GM19043 (cell line): ENCODE measurements around the gene ACBD4.

Experiments
- ATAC-seq: cut with Tn5 transposase; IDR thresholded peaks from one replicate; pipeline ENCODE4 v1.9.1; 2021; ENCODE audit warnings: low read depth; ENCODE audit not compliant: unreplicated experiment

The ACBD4 gene

DNA sequence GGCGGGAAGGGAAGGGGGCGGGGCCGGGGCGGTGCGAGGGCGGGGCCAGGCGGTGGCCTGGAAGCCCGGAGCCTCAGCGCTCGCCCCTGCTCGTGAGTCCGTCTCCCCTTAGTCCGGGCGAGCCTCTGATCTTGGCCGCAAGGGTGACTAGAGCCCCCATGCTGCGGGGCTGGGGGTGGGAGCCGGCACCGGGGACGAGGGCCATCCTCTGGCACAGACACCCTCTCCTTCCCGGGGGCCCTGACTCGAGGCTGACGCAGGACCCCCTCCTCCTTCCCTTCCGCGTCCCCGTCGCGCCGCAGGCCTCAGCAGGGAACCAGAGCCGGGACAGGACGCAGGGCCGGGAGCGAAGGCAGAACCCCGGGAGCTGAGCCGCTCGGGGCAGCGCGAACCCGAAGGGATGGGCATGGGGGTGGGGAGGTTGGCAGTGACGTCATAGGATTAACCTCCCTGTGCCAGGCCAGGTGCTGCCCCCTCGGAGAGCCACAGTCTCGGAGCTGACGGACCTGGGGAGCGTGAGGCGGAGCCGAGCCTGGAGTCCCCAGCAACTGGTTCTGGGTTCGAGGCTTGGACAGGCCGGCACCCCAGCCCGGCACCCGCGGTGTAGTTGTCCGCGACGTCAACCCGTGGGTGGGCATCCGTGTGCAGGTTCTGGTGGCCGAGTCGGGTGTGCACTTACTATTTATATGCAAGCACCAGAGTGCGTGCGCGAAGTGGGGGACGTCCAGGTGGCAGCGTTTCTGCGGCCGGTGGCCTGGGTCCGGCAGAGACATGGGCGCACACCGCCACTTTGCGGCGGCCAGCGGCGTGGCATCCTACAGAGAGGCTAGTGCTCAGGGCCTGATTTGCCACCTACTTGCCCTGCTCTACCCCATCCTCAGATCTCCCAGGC is 2.7 kb upstream of the ACBD4 start:
- ATAC-seq, result no peak

- no peak for ATAC-seq
Measured at GRCh38 chr17:45135978-45136791, 698 bp downstream of the ACBD4 start.

DNA sequence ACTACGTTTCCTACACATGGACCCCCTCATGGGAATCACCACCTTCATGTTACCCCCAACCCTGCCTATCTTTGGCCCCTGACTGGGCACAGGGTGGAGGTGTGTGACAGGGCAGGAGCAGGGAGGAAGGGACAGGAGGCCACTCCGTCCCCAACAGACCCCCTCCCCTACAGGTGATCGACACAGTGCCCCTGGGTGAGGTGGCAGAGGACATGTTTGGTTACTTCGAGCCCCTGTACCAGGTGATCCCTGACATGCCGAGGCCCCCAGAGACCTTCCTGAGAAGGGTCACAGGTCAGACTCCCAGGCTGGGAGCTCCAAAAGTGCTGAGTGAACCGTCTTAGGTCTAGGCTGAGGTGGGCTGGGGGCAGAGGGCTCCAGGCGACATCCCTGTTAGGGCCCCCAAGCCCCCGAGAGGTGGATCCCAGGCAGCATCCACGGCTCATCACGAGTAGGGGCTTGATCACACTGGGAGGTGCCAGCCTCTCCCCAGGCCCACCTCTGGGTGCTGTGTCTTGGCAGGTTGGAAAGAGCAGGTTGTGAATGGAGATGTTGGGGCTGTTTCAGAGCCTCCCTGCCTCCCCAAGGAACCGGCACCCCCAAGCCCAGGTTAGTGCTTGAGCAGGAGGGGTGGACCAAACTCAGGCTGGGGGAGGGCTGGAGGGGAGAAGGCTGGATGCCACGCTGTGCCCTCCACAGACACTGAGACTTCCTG is 1.5 kb downstream of the ACBD4 start:
- ATAC-seq, result no peak

DNA sequence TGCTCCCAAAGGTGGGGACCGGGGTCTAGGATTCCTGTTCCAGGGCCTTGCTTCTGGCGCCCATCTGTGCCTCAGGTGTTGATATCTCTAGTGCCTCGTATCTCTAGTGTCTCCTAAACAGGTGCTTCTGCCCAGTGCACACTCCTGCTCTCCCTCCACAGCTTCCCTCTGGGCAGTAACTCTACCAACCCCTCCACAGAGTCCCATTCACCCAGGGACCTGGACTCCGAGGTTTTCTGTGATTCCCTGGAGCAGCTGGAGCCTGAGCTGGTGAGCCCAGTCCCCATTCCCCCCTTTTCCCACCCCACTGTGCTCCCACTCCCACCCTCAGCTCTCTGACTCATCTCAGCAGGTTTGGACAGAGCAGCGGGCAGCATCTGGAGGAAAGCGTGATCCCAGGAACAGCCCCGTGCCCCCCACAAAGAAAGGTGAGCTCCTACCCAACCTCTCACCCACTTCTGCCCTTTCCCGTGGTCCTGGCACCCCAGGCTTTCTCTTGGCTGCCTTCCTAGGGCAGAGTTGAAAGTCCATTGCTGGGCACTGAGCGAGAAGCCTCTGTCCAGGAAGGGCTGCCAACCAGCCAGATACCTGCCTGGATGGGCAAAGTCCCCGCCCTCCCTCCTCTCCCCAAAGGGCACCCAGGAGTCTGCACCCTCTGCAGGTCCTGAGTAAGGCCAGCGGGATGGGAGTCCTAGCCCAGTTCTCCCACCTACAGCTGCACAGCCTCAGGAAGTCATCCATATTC is 2.2 kb downstream of the ACBD4 start:
- ATAC-seq, result no peak

DNA sequence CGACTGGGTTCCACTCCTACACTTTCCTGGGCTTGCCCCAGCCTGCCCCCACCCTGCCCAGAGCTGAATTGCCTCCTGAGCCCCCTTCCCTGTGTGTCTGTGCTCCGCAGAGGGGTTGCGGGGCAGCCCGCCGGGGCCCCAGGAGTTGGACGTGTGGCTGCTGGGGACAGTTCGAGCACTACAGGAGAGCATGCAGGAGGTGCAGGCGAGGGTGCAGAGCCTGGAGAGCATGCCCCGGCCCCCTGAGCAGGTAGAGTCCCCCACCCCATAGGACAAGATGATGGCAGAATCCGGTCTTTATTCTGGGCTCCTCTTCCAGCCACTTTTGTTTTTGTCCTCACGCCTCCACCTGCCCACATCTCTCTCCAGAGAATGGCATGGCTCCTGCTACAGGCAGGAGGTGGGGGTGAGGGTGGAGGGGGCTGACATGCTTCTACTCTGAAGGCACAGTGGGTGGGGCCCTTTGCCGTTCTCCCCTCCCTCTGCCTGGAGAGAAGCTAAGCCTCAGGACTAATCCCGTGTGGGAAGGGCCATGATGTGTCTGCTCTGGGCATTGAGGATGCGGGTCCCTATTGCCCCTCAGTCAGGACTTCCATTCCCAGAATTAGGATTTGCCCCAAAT is 3.5 kb downstream of the ACBD4 start:
- ATAC-seq, result no peak

DNA sequence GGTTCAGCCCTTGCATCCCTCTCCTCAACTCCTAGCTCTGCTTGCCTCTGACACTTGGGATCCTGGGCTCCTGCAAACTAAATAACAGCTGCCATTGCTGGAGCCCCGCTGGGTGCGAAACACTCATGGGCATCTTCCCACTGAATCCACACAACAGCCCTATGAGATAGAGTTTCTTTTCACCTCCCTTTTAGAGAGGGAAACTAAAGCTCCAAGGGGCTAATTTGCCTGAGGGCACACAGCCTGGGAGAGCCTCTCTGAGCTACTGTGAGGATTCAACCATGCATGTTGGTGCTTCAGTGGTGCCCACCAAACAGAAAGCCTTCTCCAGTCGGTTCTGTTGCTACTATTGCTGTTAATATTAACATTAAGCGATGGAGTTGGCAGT is 4.0 kb downstream of the ACBD4 start:
- ATAC-seq, result no peak

- no peak for ATAC-seq
Measured at GRCh38 chr17:45143094-45143670, 7.7 kb downstream of the ACBD4 start.

- ATAC-seq, result no peak
Measured at GRCh38 chr17:45143767-45144198, 8.3 kb downstream of the ACBD4 start.

DNA sequence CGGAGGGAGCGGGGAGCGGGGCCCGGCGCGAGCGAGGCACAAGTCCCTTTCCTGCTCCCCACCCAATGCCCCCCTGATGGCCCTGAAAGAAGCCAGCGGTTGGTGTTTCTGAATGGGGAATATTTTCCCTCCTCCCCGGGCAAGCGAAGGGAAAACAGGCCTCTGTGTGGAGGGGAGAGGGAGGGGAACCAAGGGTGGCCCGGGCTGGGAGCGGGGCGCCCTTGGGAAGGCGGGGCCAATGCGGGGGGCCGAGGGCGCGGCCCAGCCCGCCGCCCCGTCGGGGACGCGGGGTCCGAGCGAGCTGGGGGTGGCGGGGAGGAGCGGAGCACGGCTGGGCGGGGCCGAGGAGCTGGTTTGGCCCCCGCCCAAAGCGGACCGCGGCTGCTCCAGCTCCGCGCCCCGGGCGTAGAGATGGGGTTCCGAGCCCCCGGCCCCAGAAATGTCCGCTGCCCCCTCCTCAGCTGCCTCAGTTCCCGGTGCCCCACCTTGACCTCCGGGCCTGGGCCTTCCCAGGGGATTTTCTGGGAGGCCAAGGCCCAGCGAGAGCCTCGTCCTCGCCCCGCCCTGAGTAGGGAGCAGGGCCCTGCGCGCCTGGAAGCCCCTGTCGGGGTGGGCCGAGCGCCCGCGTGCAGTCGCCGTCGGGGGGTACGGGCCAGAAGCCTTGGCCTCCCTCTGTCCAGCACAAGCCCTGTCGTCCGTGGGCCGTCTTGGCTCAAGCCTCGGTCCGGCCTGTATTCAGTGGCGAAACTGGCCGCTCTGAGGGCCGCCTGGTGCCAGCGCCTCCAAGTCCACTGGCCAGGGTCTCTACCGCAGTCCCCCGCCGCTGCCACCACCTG is 8.9 kb downstream of the ACBD4 start:
- ATAC-seq, result no peak

DNA sequence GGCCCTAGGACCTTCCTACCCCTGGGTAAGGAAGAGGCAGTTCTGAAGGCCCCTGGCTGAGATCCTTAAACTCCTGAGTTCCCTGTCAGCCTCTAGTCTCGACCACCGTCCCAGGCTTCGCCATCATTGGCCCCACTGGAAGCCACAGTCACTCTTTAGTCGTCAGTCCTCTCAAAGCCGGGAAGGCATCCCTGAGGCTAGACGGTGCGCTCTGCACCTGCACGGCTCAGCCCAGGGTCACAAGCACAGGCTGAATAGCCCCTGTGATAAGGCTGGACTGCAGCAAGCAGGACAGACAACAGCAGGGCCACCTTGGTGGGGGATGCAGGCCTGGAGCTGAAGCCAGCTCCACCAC is 9.5 kb downstream of the ACBD4 start:
- ATAC-seq, result no peak

- ATAC-seq, result no peak
Measured at GRCh38 chr17:45146166-45146565, 10.7 kb downstream of the ACBD4 start.

GRCh38 chr17:45146592-45146889 is 11.1 kb downstream of the ACBD4 start:
- no peak for ATAC-seq

DNA sequence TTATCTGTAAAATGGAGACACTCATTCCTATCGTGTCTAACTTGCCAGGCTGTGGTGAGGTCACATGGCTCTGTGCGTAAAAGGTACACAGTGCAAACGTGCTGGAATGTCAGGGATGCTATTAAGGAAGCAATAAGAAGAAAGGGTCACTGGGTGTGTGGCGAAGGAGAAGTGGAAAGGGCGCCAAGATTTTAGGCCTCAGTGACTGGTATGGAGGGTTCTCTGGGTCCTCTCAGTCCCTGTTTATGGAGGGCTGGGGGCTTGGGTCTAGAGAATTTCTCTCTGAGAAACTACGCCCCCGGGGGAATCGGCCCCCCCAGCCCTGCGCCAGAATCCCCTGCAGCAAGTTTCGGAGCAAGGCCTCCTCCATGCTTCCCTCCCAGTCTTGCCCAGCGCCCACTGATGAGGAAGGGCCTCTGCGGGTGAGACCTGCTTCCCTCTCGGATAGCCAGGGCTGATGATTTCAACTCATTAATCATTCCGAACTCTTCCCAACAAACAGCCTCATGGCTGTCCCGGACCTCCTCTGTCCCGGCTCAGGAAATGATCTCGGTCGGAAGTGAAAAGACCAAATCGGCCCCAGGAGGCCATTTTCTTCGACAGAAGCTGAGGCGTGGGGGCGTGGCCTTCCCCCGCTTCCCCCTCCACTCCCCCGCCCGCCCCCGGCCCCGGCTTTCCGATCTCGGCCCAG is 11.5 kb downstream of the ACBD4 start:
- ATAC-seq, result no peak

GRCh38 chr17:45147581-45148182 is 12.2 kb downstream of the ACBD4 start:
- ATAC-seq, result no peak

DNA sequence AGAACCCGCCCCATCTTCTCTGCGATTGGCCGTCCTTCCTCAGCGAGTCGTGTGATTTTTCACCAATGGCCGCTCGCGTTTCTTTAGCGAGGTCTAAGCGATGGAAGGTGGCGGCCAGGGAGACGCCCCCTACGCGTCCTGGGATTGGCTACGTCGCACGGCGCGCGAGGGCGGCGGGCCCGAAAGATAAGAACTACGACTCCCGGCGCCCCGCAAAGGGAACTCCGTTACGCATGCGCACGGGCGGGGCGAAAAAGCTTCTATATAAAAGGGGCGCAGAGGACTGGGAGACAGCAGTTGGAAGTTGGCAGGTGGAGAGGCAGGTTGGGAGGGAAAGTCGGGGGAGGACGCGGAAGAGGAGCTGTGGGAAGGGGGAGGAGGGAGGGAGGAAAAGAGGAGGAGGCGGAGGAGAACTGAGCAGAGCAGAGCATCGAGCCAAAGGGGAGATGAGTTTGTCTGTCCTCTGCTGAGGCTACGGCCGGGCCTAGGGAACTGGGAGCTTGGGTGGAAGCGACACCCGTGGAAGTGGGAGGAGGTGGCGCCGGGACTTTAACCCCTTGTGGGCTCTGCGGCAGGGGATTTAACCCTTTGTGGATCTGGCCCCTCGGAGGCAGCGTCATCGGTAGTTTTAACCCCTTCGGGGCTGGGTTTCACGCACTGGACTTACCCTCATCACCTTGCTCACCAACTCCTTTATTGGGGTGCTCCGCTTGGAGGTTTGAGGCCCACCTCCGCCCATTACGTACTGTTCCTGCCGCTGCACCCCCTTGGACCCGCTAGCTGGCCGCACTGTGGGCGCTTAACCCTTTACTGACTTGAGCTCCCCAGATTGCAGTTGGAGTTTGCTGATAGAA is 12.9 kb downstream of the ACBD4 start, which contains the start of gene HEXIM1:
HEXIM1 (plus strand) TSS at position 293 of the 854 bp plus-strand sequence. CDS start 716 bp downstream, outside the sequence.
- ATAC-seq, result peak; percentile 67

- ATAC-seq, result no peak
Measured at GRCh38 chr17:45149037-45149668, 13.7 kb downstream of the ACBD4 start.
